H9 (cell line): ENCODE results near the gene EPS8L1. TPM values are rescaled to one million over a fixed set of nuclear protein-coding genes. Genes with fewer than 3 reads are reported as not detected.
A peak's percentile ranks its signal among the peaks of the same experiment; 100 is the strongest.

ENCODE experiments used
- DNase-seq: peaks from one replicate; pipeline ENCODE4 v3.0.0-alpha.2; 2017
- H2AFZ ChIP-seq: one replicate; pipeline ENCODE4 v1.6.1; 2013; ENCODE audit warnings: mild to moderate bottlenecking, low read length, control low read depth, moderate library complexity
- H2AK5ac ChIP-seq: 2 replicates; pipeline ENCODE4 v1.6.1; 2013; ENCODE audit warnings: low read length, control low read depth, mixed read lengths; ENCODE audit not compliant: insufficient read length
- H2BK120ac ChIP-seq: one replicate; pipeline ENCODE4 v1.6.1; 2013; ENCODE audit warnings: low read depth, mild to moderate bottlenecking, low read length, control low read depth, inconsistent platforms; ENCODE audit not compliant: poor library complexity, severe bottlenecking
- H2BK12ac ChIP-seq: 2 replicates; pipeline ENCODE4 v1.6.1; 2013; ENCODE audit warnings: low read length, control low read depth, mixed read lengths, low read depth; ENCODE audit not compliant: insufficient read length
- H2BK15ac ChIP-seq: 2 replicates; pipeline ENCODE4 v1.6.1; 2013; ENCODE audit warnings: low read depth, low read length, control low read depth
- H2BK20ac ChIP-seq: one replicate; pipeline ENCODE4 v1.6.1; 2013; ENCODE audit warnings: low read depth, mild to moderate bottlenecking, low read length, control low read depth, inconsistent platforms; ENCODE audit not compliant: poor library complexity, severe bottlenecking
- H2BK5ac ChIP-seq: 2 replicates; pipeline ENCODE4 v1.6.1; 2013; ENCODE audit warnings: low read length, control low read depth, mixed read lengths; ENCODE audit not compliant: insufficient read length
- H3K14ac ChIP-seq: 2 replicates; pipeline ENCODE4 v1.6.1; 2013; ENCODE audit warnings: low read length, control low read depth; ENCODE audit not compliant: insufficient read depth
- H3K18ac ChIP-seq: 2 replicates; pipeline ENCODE4 v1.6.1; 2013; ENCODE audit warnings: low read depth, mild to moderate bottlenecking, mixed read lengths, low read length, control low read depth; ENCODE audit not compliant: insufficient read length
- H3K23ac ChIP-seq: 2 replicates; pipeline ENCODE4 v1.6.1; 2013; ENCODE audit warnings: low read length, control low read depth, mixed read lengths, low read depth; ENCODE audit not compliant: insufficient read length
- H3K23me2 ChIP-seq: 2 replicates; pipeline ENCODE4 v1.6.1; 2013; ENCODE audit warnings: low read depth, mild to moderate bottlenecking, mixed read lengths, low read length, control low read depth; ENCODE audit not compliant: insufficient read length, poor library complexity, severe bottlenecking
- H3K27ac ChIP-seq: 2 replicates; pipeline ENCODE4 v1.5.1; 2013; ENCODE audit warnings: low read length, control low read depth, mixed read lengths, low read depth; ENCODE audit not compliant: insufficient read length
- H3K27me3 ChIP-seq: 2 replicates; pipeline ENCODE4 v1.6.1; 2013; ENCODE audit warnings: low read length, control low read depth, inconsistent platforms; ENCODE audit not compliant: insufficient read depth
- H3K4ac ChIP-seq: 2 replicates; pipeline ENCODE4 v1.6.1; 2013; ENCODE audit warnings: low read depth, mild to moderate bottlenecking, control low read depth, inconsistent platforms, low read length, moderate library complexity
- H3K4me1 ChIP-seq: 2 replicates; pipeline ENCODE4 v1.6.1; 2013; ENCODE audit warnings: low read length, control low read depth, inconsistent platforms; ENCODE audit not compliant: insufficient read depth
- H3K4me2 ChIP-seq: 2 replicates; pipeline ENCODE4 v1.6.1; 2013; ENCODE audit warnings: low read length, control low read depth, mixed read lengths; ENCODE audit not compliant: insufficient read length, insufficient read depth
- H3K56ac ChIP-seq: 2 replicates; pipeline ENCODE4 v1.6.1; 2013; ENCODE audit warnings: low read depth, mild to moderate bottlenecking, mixed read lengths, low read length, control low read depth; ENCODE audit not compliant: insufficient read length
- H3K79me1 ChIP-seq: 2 replicates; pipeline ENCODE4 v1.6.1; 2013; ENCODE audit warnings: low read depth, mild to moderate bottlenecking, moderate library complexity, low read length, control low read depth, inconsistent platforms; ENCODE audit not compliant: insufficient read depth, poor library complexity, severe bottlenecking
- H3K79me2 ChIP-seq: 2 replicates; pipeline ENCODE4 v1.6.1; 2013; ENCODE audit warnings: low read length, control low read depth, inconsistent platforms; ENCODE audit not compliant: insufficient read depth
- H3K9ac ChIP-seq: 2 replicates; pipeline ENCODE4 v1.6.1; 2013; ENCODE audit warnings: low read length, control low read depth, mixed read lengths; ENCODE audit not compliant: insufficient read length; ENCODE audit errors: extremely low read depth
- H3K9me3 ChIP-seq: one replicate; pipeline ENCODE4 v1.6.1; 2013; ENCODE audit warnings: low read depth, low read length, inconsistent platforms; ENCODE audit not compliant: control insufficient read depth
- H3T11ph ChIP-seq: one replicate; pipeline ENCODE4 v1.6.1; 2013; ENCODE audit warnings: mild to moderate bottlenecking, low read length, control low read depth, inconsistent platforms
- H4K20me1 ChIP-seq: one replicate; pipeline ENCODE4 v1.6.1; 2013; ENCODE audit not compliant: control insufficient read depth, insufficient read length, insufficient read depth
- H4K5ac ChIP-seq: 2 replicates; pipeline ENCODE4 v1.6.1; 2013; ENCODE audit warnings: low read depth, mild to moderate bottlenecking, mixed read lengths, low read length, control low read depth; ENCODE audit not compliant: insufficient read length
- H4K8ac ChIP-seq: replicated peaks from 2 replicates; pipeline ENCODE4 v1.6.1; 2013; ENCODE audit warnings: low read length, control low read depth, mixed read lengths, low read depth; ENCODE audit not compliant: insufficient read length
- H4K91ac ChIP-seq: 2 replicates; pipeline ENCODE4 v1.6.1; 2013; ENCODE audit warnings: low read depth, mild to moderate bottlenecking, moderate library complexity, mixed read lengths, low read length, control low read depth; ENCODE audit not compliant: insufficient read length
- H3K27ac Mint-ChIP-seq, 3 experiments: 2 replicates in 2 of 3; 3 replicates in 1 of 3; pipeline ENCODE4 v1.8.0; 2020 to 2021; ENCODE audit warnings: mixed read lengths in 3 of 3, mild to moderate bottlenecking in 1 of 3, moderate library complexity in 1 of 3
- H3K27me3 Mint-ChIP-seq: 2 replicates; pipeline ENCODE4 v1.8.0; 2021; ENCODE audit warnings: low read depth, mild to moderate bottlenecking, moderate library complexity, mixed read lengths
- H3K36me3 Mint-ChIP-seq, 3 experiments: 2 replicates in 2 of 3; 3 replicates in 1 of 3; pipeline ENCODE4 v1.8.0; 2020 to 2021; ENCODE audit warnings: low read depth in 3 of 3, mixed read lengths in 3 of 3; ENCODE audit not compliant: insufficient read depth in 1 of 3
- H3K4me1 Mint-ChIP-seq, 2 experiments: 2 replicates each; pipeline ENCODE4 v1.8.0; 2020; ENCODE audit warnings: mixed read lengths in 2 of 2
- H3K4me3 Mint-ChIP-seq, 2 experiments: 2 replicates in 1 of 2; 3 replicates in 1 of 2; pipeline ENCODE4 v1.8.0; 2020 to 2021; ENCODE audit warnings: mild to moderate bottlenecking in 2 of 2, mixed read lengths in 2 of 2, moderate library complexity in 1 of 2
- H3K9me3 Mint-ChIP-seq, 2 experiments: 2 replicates in 1 of 2; 3 replicates in 1 of 2; pipeline ENCODE4 v1.8.0; 2020; ENCODE audit warnings: mild to moderate bottlenecking in 2 of 2, mixed read lengths in 2 of 2, moderate library complexity in 1 of 2
- WGBS: extraction: QIAGEN DNeasy Blood & Tissue Kit; methylation state at CpG from one replicate; pipeline ENCODE4 v1.1.7; 2013; ENCODE audit warnings: missing lambda C conversion rate, low lambda C conversion rate, mixed read lengths; ENCODE audit not compliant: insufficient read length; ENCODE audit errors: extremely low coverage; 5-methylcytosine and 5-hydroxymethylcytosine counted together
- total RNA-seq: library from RNA; stranded (reverse); gene quantifications from 2 replicates; pipeline ENCODE4 v1.2.1, GENCODE V29; 2021
- TF ChIP-seq, protein P1 (sequence below): fragments of 200-600 bp; sonication (generic); conservative IDR thresholded peaks from 3 replicates; pipeline ENCODE4 v1.8.0; 2021; ENCODE audit warnings: antibody characterized with exemption, mild to moderate bottlenecking

EPS8L1 gene
- total RNA-seq, 1 experiment from 2014 or later: 24.0 TPM

DNA sequence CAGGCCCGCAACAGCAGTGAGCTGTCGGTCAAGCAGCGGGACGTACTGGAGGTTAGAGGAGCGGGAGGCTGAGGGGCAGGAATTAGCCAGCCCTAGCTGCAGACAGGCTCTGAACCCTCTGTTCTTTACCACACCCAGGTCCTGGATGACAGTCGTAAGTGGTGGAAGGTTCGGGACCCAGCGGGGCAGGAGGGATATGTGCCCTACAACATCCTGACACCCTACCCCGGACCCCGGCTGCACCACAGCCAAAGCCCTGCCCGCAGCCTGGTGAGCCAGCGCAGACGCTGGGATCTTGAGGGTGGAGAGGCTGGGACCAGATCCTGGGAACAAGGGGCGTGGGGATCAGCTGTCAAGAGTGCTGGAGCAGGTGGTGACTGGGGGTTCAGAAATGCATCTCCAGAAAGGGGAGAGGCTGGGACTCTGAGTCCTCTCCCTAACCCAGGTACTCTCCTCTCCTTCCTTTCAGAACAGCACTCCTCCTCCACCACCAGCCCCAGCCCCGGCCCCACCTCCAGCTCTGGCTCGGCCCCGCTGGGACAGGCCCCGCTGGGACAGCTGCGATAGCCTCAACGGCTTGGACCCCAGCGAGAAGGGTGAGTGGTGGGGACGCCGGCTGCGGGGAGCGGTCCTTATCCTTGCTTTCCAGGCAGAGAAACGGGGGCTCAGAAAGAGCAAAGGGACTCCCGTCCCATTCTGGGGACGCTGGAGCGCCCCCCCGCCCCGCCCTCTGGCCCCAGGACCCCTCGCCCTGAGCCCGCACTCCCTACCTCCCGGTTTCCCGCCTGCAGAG is 10.4 kb downstream of the EPS8L1 start:
- Histone ChIP-seq H2BK15ac (no peak overlapping the region), H2BK120ac (no peak overlapping the region), H4K91ac (no peak overlapping the region), H4K20me1 (no peaks in the 10 kb centered on the region), H3K4me2 (peak overlapping the region; percentile 73), H4K5ac (no peak overlapping the region), H3K23ac (no peak overlapping the region), H3K4ac (no peak overlapping the region), H3K27ac (no peak overlapping the region), H3K79me2 (no peaks in the 10 kb centered on the region), H3K9me3 (no peaks in the 10 kb centered on the region), H2BK20ac (no peak overlapping the region), H3K9ac (peak overlapping the region; percentile 19), H3K4me1 (peaks cover 12% of the 10 kb centered on the region; the same call in 1 of the 2 replicates), H2AFZ (no peak overlapping the region), H3K79me1 (no peaks in the 10 kb centered on the region), H3K23me2 (peaks cover 26% of the 10 kb centered on the region), H3K27me3 (no peaks in the 10 kb centered on the region), H2BK5ac (no peak overlapping the region), H3K56ac (no peak overlapping the region), H2AK5ac (no peak overlapping the region), H3K18ac (no peak overlapping the region), H3K14ac (no peak overlapping the region), H4K8ac (no peak overlapping the region), H3T11ph (no peak overlapping the region), H2BK12ac (no peak overlapping the region)
- Mint-ChIP-seq H3K27me3 (peaks cover 43% of the 10 kb centered on the region), H3K27ac (no peak overlapping the region), H3K9me3 (no peaks in the 10 kb centered on the region), H3K4me1 (peaks cover 30 to 56% of the 10 kb centered on the region in 2 experiments), H3K36me3 (peaks cover 17 to 30% (median 29%) of the 10 kb centered on the region in 3 experiments; a peak in 6 of 7 replicates), H3K4me3 (peak overlapping the region; percentile 71 to 73)
- no CpG with 5 or more reads among the region's 35 CpGs for WGBS
- no peak for DNase-seq
- TF ChIP-seq, protein P1, sequence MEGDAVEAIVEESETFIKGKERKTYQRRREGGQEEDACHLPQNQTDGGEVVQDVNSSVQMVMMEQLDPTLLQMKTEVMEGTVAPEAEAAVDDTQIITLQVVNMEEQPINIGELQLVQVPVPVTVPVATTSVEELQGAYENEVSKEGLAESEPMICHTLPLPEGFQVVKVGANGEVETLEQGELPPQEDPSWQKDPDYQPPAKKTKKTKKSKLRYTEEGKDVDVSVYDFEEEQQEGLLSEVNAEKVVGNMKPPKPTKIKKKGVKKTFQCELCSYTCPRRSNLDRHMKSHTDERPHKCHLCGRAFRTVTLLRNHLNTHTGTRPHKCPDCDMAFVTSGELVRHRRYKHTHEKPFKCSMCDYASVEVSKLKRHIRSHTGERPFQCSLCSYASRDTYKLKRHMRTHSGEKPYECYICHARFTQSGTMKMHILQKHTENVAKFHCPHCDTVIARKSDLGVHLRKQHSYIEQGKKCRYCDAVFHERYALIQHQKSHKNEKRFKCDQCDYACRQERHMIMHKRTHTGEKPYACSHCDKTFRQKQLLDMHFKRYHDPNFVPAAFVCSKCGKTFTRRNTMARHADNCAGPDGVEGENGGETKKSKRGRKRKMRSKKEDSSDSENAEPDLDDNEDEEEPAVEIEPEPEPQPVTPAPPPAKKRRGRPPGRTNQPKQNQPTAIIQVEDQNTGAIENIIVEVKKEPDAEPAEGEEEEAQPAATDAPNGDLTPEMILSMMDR: no peak
